Epithelial cell of prostate (primary cell): ENCODE measurements around the gene CD300LD.
"Not testable (repeated sequence)": the region's sequence is repeated elsewhere in the genome, so short reads cannot be mapped to it uniquely, and the experiment has no call there.

ENCODE experiments used
- DNase-seq: peaks from one replicate; pipeline ENCODE4 v3.0.0-alpha.2; 2011; ENCODE audit warnings: low read depth, low spot score
- H3K27ac ChIP-seq: fragments of 450-650 bp; 2 replicates; pipeline ENCODE4 v1.5.1; 2017; ENCODE audit warnings: mild to moderate bottlenecking

The CD300LD gene

GRCh38 chr17:74592087-74592990, at the start of gene CD300LD:
CD300LD (minus strand) TSS chr17:74592283; CDS start chr17:74592202, 81 bp downstream.
- H3K27ac ChIP-seq = no peak within 1 kb of the TSS

DNA sequence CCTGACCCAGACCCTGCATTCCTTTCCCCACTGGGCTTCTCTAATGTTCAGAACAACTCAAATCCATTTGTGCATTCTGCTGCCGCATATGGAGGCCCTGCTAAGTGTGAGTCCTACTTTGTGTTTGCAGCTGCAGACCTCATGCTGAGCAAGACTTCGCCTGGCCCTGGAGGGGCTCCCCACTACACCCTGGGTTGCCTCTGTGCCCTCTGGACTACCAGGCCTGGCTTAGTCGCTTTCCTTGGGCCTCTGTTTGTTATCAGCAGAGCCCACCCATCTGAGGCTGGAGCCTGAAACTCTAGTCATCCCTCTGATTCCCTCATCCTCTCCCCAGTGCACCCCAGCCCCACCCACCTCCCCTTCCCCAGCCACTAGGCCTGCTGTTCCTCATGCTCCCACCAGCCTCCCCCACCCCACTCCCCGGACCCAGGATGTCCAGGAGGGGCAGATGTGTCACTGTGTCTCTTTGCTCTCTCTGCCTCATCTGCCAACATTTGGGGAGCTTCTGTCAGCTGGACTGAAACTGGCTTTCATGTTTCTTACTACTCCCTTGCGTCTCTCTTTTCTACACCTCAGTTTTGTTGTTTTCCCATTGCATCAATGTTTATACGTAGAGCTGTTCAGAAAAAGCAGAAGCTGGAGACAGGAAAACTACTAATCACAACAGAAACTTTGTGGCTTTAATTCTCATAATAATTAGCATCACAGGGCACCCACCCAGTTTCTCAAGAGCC, 49.3 kb upstream of the CD300LD start:
- no peak for DNase-seq
- no peak overlapping the region for H3K27ac ChIP-seq

More at GRCh38 chr17:74592087-74592990, at the start of gene CD300LD:
- no peak for DNase-seq

DNA sequence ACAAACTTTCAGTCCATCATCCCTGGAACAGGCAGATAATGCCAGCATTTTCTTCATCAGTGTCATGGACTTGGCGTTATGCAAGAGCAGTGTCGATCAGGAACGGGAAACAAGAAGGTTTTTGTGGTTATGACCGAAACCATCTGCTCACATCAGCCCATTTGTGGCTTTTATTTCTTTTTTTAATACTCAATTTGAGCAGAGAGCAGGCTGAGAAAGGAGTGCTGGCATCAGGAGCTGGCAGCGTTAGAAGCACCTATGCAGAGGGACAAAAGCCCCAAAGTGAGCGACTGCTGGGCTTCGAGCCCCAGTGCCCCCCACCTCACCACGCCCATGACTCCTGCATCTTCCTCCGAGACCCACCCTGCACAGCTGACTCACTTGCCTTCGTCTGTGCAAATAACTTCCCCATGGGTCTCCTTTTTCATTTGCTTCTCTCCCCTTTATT, 47.6 kb upstream of the CD300LD start:
- no peak for DNase-seq

GRCh38 chr17:74637926-74638325, 45.8 kb upstream of the CD300LD start:
- no peak overlapping the region for H3K27ac ChIP-seq
- no peak for DNase-seq

More for the DNA sequence above, 47.6 kb upstream of the CD300LD start:
- no peak overlapping the region for H3K27ac ChIP-seq

DNA sequence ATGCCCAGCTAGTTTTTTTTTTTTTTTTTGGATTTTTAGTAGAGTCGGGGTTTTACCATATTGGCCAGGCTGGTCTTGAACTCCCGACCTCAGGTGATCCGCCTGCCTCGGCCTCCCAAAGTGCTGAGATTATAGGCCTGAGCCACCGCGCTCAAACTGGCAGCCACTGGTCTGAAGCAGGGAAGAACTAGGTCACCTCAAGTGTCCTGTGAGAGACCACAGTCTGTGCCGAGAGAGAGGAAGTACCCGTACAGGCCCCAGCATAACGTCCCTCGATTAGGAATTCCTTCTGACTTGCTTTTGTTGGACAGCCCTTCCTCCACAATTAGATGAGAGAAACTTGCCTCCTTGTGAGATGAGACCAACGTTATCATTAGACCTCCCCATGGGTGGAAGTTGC, 45.2 kb upstream of the CD300LD start:
- H3K27ac ChIP-seq = no peak overlapping the region
- DNase-seq = no peak

GRCh38 chr17:74636541-74637085, 44.5 kb upstream of the CD300LD start:
- not testable (repeated sequence) for H3K27ac ChIP-seq, DNase-seq

GRCh38 chr17:74635418-74635817, 43.3 kb upstream of the CD300LD start:
- H3K27ac ChIP-seq = no peak overlapping the region
- no peak for DNase-seq

DNA sequence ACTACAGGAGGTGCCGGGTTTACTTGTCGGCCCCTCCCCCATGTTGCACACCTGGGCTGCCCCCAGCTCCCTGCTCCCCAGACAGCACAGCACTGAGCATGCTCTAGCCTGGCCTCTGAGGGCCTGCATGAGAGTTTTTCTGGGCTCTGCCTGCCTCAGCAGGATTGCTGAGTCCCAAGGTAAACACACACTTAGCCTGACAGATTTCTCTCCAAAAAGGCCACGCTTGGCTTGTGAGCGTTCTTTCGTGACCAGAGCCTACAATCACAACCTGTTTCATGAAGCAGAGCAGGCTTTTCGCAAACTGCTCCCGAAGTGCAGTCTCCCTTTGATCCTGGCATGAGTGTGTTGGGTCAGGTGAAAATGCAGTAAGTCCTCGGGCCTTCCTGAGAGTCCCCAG, 41.2 kb upstream of the CD300LD start:
- H3K27ac ChIP-seq = no peak overlapping the region
- no peak for DNase-seq

GRCh38 chr17:74632617-74633016, 40.5 kb upstream of the CD300LD start:
- H3K27ac ChIP-seq = no peak overlapping the region
- DNase-seq = no peak

- DNase-seq = no peak
- no peak overlapping the region for H3K27ac ChIP-seq
These were observed 39.7 kb upstream of the CD300LD start for GRCh38 chr17:74631468-74632450.

- DNase-seq, H3K27ac ChIP-seq: not testable (repeated sequence)
These were observed 38.2 kb upstream of the CD300LD start for GRCh38 chr17:74630251-74630650.

- no peak for DNase-seq
- no peak overlapping the region for H3K27ac ChIP-seq
These were observed 33.6 kb upstream of the CD300LD start for GRCh38 chr17:74625661-74626060.

GRCh38 chr17:74624131-74624530, 32.0 kb upstream of the CD300LD start:
- H3K27ac ChIP-seq = no peak overlapping the region
- DNase-seq = no peak

GRCh38 chr17:74623693-74624093, 31.6 kb upstream of the CD300LD start, which contains the start of gene CD300E:
CD300E (minus strand) TSS chr17:74623738; CDS start chr17:74623621, 117 bp downstream.
- no peak within 1 kb of the TSS for H3K27ac ChIP-seq
- DNase-seq = no peak

DNA sequence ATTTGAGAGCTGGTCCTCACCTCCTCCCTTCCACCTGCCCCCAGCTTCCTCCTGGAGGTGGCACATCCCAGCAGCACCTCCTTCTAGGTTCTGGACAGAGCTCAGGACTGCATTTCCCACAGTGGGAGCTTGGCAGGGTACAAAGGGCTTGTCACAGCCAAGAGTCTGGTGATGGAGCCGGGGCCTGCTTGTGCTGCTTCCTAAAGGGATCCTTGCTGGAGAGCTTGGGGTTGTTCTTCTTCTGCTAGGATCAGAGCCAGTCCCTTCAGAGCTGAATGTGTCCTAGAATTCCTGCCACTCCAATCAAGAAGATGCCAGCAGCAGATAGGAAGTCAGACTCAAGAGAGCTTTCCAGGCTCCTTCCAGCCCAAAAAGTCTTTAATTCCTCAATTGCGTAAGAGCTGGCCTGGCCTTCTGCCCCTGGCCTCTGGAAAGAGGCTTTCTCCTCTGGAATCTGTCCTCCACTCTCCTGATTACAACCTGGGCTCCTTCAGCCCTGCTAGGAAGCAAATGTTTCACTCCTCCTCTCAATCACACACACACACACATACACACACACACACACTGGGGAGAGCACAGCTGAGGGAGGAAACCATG, 27.1 kb upstream of the CD300LD start:
- DNase-seq = no peak
- no peak overlapping the region for H3K27ac ChIP-seq

DNA sequence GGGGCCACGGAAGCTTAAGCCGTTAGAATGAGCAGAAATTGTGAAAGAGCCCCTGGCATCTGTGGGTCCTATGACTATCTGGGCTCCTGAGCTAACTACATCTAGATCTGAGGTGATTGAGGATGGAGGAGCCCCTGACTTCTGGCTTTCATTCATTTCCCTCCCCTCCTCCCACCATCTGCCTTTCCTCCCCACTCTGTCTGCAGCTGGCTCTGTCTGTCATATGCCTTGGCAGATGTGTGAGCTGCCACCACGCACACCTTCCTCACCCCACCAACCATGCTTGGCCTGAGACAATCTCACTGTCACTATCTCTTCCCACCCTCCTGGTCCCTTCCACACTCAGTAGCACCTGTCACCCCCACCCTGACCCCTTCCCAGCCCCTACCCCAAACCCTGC, 26.4 kb upstream of the CD300LD start:
- DNase-seq = no peak
- H3K27ac ChIP-seq = no peak overlapping the region

DNA sequence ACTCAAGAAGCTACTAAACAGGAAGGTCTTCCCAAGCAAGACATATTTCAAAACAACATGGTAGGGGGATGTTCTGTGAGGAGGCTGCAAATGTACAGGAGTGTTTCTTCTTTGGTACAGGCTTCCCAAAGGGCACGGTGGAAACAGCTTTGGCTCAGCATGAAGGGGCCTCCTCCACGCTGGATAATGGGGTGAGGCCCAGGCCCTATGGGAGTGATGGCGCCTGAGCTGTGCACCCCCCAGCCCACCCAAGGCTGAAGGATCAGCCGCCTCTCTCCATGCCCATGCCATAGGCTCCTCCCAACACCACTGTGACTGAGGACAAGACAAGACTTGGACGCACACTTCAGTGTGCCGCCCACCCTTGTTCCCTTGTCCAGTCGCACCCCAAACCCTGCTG, 24.6 kb upstream of the CD300LD start:
- H3K27ac ChIP-seq = no peak overlapping the region

GRCh38 chr17:74612046-74612445, 20.0 kb upstream of the CD300LD start:
- no peak for DNase-seq
- H3K27ac ChIP-seq = no peak overlapping the region

More for the DNA sequence above, 24.6 kb upstream of the CD300LD start:
- DNase-seq = no peak

DNA sequence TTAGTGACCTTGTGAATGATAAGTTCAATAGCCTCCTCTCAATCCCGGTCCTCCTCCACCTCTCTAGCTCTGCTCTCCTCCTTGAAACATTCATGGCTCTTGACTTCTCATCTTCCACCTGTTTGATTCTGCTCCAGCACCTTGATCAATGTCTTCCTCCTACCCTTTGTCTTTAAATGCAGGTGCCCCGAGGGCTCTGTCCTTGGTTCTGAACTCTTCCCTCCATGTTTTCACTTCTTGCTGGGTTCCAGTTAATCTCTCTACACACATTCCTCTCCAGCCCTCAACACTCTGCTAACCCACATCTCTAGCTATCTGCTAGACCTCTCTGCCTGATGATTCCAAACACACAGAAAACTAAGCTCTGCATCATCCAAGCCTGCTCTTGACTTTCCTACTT, 18.0 kb upstream of the CD300LD start:
- no peak overlapping the region for H3K27ac ChIP-seq
- DNase-seq = no peak
